GM19438 (cell line): ENCODE results near the gene FNDC3A.
"Not testable (repeated sequence)": the region's sequence is repeated elsewhere in the genome, so short reads cannot be mapped to it uniquely, and the experiment has no call there.

Experiments used
- ATAC-seq: cut with Tn5 transposase; IDR thresholded peaks from one replicate; pipeline ENCODE4 v1.9.1; 2021; ENCODE audit warnings: low read depth; ENCODE audit not compliant: unreplicated experiment

FNDC3A gene

GRCh38 chr13:49125964-49126524, 150.3 kb downstream of the FNDC3A start:
- ATAC-seq: no peak

GRCh38 chr13:49132479-49133002, 156.8 kb downstream of the FNDC3A start:
- ATAC-seq: no peak

DNA sequence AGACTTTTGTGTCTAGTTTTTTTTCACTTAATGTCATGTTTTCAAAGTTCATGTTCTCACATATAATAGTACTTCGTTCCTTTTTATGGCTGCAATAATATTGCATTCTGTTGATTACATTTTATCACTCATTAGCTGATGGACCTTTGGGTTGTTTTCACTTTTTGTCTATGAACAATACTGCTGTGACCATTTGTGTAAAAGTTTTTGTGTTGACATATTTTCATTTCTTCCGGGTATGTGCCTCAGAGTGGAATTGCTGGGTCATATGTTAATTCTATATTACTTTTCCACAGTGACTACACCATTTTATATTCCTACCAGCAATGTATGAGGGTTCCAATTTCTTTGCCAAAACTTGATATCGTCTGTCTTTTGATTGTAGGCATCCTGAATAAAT, 158.6 kb downstream of the FNDC3A start:
- no peak for ATAC-seq

DNA sequence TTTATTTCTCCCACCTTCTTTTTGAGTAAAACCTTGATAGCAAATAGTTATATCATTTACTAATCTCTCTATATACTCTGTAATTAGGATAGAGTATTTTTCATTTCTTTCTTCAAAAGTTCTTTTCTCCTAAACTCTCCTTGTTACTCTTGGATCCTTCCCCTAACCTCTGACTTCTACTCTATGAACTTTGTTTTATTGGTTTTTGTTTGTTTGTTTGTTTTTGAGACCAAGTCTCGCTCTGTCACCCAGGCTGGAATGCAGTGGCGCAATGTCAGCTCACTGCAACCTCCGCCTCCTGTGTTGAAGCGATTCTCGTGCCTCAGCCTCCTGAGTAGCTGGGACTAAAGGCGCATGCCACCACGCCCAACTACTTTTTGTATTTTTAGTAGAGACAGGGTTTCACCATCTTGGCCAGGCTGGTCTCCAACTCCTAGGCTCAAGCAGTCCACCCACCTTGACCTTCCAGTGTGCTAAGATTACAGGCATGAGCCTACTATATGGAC, 161.5 kb downstream of the FNDC3A start:
- ATAC-seq: not testable (repeated sequence)

DNA sequence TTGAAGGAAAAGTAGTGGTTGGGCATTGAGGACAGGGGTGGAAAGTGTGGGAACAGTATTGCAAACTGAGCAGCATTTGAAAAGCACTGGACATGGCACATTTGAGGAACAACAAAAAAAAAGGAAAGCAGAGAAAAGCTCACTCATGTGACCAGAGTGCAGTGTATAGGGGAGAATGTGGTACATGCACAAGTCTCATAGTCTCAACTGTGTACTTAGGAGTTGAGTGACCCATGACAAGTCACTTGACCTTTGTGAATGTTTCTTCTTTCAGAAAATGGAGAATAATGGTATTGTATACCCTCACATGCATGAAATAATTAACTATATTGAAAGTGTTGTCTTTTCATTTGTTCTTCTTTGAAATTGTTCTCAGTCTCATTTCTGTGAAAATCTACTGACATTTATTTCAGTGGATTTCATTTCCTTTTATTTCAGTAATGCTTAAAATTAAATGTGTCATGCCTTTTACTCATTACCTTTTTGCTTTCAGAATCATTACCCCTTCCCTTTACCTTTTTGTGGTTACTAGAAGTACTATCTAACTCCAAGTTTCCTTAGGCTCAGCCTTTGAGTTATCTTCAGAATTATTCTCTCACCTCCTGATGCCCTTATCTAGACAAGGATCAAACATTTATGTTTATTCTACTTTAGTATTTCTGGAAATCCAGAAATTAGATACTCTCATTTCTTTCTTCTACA, 165.3 kb downstream of the FNDC3A start:
- ATAC-seq: no peak

DNA sequence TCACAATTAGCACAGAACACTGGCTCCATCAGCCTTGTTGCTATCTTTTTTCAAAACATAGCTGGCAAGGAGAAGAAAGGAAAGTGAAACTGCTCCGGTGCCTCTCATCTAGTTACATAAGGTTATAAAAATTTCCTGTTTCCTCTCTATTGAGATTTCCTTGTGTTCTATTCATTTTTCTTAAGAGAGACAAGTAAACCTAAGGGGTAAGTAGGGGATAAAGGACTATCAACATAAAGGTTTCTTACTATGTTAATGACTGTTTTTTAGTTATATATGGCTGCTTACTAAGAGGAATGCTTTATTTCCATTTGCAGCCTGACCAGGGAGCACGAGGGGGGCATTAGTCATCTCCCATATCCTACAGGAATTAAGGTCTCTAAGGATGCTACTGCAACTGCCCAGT, 171.2 kb downstream of the FNDC3A start:
- ATAC-seq: no peak

DNA sequence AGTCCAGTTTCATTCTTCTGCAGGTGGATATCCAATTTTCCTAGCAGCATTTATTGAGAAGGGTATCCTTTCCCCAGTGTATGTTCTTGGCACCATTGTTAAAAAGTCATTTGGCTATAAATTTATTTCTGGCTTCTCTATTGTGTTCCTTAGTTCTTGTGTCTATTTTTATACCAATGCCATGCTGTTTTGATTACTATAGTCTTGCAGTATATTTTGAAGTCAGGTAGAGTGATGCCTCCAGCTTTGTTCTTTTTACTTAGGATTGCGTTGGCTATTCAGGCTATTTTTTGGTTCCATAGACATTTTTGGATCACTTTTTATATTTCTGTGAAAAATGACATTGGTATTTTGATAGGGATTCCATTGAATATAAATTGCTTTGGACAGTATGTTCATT, 172.7 kb downstream of the FNDC3A start:
- no peak for ATAC-seq

GRCh38 chr13:49157955-49158584, 182.4 kb downstream of the FNDC3A start:
- not testable (repeated sequence) for ATAC-seq

DNA sequence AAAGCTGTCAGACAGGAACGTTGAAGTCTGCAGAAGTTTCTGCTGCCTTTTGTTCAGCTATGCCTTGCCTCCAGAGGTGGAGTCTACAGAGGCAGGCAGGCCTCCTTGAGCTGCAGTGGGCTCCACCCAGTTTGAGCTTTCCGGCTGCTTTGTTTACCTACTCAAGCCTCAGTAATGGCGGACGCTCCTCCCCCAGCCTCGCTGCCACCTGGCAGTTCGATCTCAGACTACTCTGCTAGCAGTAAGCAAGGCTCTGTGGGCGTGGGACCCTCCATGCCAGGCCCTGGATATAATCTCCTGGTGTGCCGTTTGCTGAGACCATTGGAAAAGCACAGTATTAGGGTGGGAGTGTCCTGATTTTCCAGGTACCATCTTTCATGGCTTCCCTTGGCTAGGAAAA, 187.4 kb downstream of the FNDC3A start:
- ATAC-seq: not testable (repeated sequence)

DNA sequence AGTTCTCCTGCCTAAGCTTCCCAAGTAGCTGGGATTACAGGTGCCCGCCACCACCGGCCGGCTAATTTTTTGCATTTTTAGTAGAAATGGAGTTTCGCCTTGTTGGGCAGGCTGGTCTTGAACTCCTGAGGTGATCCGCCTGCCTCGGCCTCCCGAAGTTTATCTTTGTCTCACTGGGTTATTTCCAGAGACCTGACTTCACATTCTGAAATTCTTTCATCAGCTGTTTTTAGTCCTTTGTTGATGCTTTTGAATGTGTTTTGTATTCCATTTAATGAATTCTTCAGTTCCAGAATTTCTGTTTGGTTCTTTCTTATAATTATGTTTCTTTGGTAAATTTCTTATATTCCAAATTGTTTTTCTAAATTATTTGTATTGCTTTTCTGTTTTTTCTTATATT, 189.0 kb downstream of the FNDC3A start:
- no peak for ATAC-seq

DNA sequence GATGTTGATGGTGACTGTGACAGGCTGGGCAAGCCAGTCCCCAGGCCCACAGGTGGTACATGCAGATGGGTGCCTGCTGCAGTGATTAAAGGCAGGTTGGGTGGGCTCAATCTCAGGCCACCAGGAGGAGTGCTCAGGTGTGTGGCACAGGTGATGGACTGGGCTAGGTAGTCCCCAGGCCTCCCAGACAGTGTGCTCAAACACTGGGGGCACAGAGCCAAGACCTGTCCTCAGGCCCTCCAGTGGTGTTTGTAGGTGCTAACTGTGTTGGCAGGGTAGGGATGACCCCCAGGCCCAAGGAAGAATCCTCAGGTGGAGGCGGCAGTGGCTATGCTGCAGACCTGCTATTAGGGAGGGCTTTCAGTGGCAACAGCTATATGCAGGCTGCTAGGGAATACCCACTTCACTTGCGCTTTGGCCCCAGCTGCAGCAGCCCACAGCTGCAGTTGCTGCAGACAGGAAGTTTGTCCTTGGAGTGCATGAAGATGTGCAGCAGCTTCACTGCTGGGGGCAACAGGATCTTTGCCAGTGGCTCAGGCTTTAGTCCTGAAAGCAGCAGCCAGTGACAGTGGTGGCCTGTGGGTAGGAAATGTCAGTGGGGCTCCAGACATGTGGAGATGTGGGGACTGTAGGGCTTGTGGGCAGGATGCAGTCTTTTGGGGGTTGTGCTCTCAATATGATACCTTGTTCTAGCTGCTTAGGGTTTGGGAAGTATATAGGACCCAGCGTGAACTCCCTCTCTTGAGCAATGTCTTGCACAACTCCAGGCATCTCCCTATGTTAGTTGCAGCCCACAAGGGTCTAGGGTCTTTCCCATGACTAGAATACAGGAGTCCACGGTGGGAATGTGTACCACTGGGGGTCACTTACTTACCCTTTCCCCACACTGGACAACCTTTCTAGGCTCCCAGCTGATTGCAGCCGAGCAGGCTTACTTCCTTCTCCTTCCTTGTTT, 190.4 kb downstream of the FNDC3A start:
- ATAC-seq: no peak

- no peak for ATAC-seq
Observed at GRCh38 chr13:49171359-49171758, 195.6 kb downstream of the FNDC3A start.

GRCh38 chr13:49183672-49184325, 208.1 kb downstream of the FNDC3A start:
- no peak for ATAC-seq

GRCh38 chr13:49184621-49185020, 208.9 kb downstream of the FNDC3A start:
- ATAC-seq: no peak

DNA sequence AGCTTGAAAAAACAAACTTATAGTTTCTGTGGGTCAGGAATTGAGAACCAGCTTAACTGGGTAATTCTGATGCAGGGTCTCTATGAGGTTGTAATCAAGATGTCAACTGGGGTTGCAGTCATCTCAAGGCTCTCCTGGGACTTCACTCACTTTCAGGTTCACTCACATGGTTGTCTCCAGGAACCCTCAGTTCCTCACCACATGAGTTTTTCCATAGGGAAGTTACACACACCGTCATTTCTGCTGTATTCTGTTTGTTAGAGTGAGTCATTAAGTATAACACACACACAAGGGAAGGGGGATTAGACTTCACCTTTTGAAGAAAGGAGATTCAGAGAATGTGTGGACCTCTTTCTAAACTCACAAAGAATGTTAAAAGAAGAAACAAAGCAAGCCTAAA, 209.6 kb downstream of the FNDC3A start:
- ATAC-seq: no peak

GRCh38 chr13:49190901-49191300, 215.2 kb downstream of the FNDC3A start:
- ATAC-seq: no peak

GRCh38 chr13:49206641-49207040, 230.9 kb downstream of the FNDC3A start:
- no peak for ATAC-seq

- ATAC-seq: no peak
Observed at GRCh38 chr13:49208619-49209018, 232.9 kb downstream of the FNDC3A start.

GRCh38 chr13:49210114-49210513, 234.4 kb downstream of the FNDC3A start:
- no peak for ATAC-seq

GRCh38 chr13:49210669-49211068, 235.0 kb downstream of the FNDC3A start:
- ATAC-seq: no peak
